ENCODE results near the gene FCHSD2.
"Not testable (repeated sequence)": the region's sequence is repeated elsewhere in the genome, so short reads cannot be mapped to it uniquely, and the experiment has no call there.

FCHSD2 gene

DNA sequence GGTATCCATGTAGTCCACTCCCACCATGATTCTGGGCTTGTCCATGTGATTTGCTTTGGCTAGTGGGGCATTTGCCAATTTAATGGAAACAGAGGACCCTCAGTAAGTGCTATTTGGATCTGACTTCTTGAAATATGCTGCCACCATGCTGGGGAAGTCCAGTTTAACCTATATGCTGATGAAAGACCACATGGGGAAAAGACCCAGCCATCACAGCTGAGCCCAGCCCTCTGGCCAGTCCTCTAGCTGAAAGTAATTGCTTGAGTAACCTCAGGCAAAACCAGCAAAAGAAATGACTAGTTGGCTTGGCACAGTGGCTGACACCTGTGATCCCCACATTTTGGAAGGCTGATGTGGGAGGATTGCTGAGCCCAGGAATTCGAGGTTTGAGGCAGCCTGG, 266.4 kb downstream of the FCHSD2 start:
- no peak for DNase-seq (ENCODE audit: low read depth, low spot score)

DNA sequence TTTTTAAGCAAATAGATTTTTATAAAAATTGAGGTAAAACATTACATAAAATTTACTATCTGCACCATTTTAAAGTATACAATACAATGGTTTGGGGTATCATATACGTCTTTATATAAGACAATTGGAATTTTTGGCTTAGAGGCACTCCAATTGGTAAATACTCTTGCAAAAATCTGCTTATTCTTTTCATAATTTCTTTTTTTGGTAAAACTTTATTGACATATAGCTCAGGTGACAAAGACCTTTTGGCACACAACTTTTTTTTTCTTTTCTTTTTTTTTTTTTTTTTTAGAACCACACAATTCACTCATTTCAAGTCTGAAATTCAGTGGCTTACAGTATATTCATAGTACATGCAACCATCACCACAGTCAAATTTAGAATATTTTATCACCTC, 270.1 kb downstream of the FCHSD2 start:
- no peak for DNase-seq (ENCODE audit: low read depth, low spot score)

- no peak for DNase-seq (ENCODE audit: low read depth, low spot score)
Measured at GRCh38 chr11:72871119-72871518, 271.0 kb downstream of the FCHSD2 start.

DNA sequence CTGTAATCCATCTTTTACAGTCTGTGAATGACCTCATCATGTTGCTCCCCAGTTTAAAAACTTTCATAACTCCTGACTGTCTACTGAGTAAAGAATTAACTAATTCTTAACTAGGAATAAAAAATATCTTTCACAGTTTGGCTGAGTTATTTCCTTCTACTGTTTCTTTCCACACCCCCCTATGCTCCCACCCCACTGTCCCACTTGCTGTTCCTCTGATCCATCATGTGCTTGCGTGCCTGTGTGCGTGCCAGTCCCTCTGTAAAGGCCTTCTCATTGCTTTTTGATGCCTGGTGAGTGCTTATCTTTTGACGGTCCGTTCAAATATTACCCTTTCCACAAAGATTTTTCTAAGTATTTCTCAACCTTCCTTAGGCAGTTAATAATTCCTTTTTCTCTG, 272.3 kb downstream of the FCHSD2 start:
- no peak for DNase-seq (ENCODE audit: low read depth, low spot score)

DNA sequence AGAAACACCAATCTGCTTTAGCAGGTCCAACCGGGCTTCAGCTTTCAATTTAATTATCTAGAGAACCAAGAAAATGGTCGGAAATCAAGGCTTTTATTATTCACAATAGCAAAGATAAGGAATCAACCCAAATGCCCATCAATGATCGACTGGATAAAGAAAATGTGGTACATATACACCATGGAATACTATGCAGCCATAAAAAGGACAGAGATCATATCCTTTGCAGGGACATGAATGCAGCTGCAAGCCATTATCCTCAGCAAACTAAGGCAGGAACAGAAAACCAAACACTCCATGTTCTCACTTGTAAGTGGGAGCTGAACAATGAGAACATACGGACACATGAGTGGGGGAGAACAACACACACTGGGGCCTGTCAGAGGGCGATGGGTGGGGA, 274.1 kb downstream of the FCHSD2 start:
- no peak for DNase-seq (ENCODE audit: low read depth, low spot score)

- no peak for DNase-seq (ENCODE audit: low read depth, low spot score)
Measured at GRCh38 chr11:72864702-72865655, 277.1 kb downstream of the FCHSD2 start.

DNA sequence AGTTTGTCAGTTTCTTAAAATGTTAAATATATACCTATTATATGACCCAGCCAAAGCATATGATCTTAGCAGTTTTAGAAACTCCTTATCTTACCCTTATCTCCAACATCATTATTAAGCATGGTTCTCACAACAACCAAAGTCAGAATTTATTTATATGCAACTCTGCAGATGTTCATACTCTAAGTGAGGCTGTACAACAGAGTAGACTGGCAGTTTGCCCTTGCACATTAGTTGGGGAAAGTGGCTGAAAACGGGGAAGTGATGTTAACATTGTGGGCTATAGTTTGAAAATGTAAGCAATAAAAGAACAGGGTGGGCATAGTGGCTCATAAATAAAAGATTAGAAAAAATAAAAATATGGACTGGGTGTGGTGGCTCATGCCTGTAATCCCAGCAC, 278.2 kb downstream of the FCHSD2 start:
- no peak for DNase-seq (ENCODE audit: low read depth, low spot score)

DNA sequence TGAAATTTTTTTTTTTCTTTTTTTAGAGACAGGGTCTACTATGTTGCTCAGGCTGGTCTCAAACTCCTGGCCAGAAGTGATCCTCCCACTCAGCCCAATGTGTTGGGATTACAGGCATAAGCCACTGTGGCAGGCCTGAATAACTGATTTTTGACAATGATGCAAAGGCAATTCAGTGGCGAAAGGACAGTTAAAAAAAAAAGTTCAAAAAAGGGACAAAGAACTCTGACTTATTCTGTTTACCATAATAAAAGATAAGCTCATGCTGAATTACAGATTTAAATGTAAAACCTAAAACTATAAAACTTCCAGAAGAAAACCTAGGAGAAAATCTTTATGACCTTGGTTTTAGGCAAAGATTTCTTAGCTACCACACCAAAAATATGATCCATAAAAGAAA, 279.0 kb downstream of the FCHSD2 start:
- DNase-seq (ENCODE audit: low read depth, low spot score): no peak

DNA sequence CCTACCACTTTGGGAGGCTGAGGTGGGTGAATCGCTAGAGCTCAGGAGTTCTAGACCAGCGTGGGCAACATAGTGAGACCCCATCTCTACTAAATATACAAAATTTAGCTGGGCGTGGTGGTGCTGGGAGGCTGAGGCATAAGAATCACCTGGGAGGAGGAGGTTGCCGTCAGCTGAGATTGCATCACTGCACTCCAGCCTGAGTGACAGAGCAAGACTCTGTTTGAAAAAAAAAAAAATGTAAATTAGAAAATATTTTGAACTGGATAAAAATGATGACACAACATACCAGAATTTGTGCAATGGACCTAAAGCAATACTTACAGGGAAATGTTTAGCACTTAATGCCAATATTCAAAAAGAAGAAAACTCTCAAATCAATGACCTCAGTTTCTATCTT, 281.5 kb downstream of the FCHSD2 start:
- no peak for DNase-seq (ENCODE audit: low read depth, low spot score)

GRCh38 chr11:72860010-72860409, 282.1 kb downstream of the FCHSD2 start:
- DNase-seq (ENCODE audit: low read depth, low spot score): no peak

GRCh38 chr11:72859126-72859525, 283.0 kb downstream of the FCHSD2 start:
- no peak for DNase-seq (ENCODE audit: low read depth, low spot score)

DNA sequence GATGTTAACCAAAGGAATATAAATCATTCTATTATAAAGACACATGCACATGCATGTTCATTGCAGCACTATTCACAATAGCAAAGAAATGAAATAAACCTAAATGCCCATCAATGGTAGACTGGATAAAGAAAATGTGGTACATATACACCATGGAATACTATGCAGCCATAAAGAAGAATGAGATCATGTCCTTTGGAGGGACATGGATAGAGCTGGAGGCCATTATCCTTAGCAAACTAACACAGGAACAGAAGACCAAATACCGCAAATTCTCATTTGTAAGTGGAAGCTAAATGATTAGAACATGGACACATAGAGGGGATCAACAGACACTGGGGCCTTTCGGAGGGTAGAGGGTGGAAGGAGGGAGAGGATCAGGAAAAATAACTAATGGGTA, 283.9 kb downstream of the FCHSD2 start:
- DNase-seq (ENCODE audit: low read depth, low spot score): not testable (repeated sequence)

GRCh38 chr11:72856551-72857345, 285.4 kb downstream of the FCHSD2 start:
- DNase-seq (ENCODE audit: low read depth, low spot score): no peak

GRCh38 chr11:72856065-72856464, 286.1 kb downstream of the FCHSD2 start:
- no peak for DNase-seq (ENCODE audit: low read depth, low spot score)

- DNase-seq (ENCODE audit: low read depth, low spot score): no peak
Measured at GRCh38 chr11:72851726-72852125, 290.4 kb downstream of the FCHSD2 start.

GRCh38 chr11:72850832-72851231, 291.3 kb downstream of the FCHSD2 start:
- DNase-seq (ENCODE audit: low read depth, low spot score): no peak

GRCh38 chr11:72848846-72849466, 293.2 kb downstream of the FCHSD2 start:
- no peak for DNase-seq (ENCODE audit: low read depth, low spot score)

GRCh38 chr11:72844356-72844755, 297.8 kb downstream of the FCHSD2 start:
- no peak for DNase-seq (ENCODE audit: low read depth, low spot score)

DNA sequence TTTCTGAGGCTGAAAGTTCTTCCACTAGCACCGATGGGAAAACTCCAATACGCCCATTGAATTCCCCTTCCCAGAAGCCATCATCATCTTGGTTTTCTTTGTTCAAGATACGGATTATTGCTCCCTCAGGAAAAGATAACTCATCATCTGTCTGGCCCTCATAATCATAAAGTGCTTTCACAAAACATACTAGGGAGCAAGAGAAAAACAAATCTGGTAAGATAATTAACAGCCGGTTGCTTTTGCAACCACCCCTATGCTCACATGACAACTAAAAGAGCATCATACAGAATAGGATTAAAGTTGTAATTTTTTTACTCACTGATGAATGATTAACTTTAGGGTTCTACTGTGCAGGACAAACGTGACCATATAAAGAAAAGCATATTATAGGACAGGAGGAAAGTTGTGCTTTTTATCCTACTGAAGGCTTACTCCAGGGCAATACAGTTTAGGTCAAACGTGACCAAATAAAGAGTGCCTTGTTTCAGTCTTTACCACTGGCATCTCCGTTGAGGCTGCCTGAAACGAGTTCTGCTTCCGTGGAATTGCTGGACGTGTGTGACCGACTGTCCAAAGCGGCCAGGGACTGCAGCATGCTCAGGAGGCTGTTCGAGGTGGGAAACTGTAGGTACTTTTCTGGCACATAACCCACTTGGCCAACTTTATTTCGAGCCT, 299.3 kb downstream of the FCHSD2 start:
- DNase-seq (ENCODE audit: low read depth, low spot score): no peak

GRCh38 chr11:72842126-72842525, 300.0 kb downstream of the FCHSD2 start:
- no peak for DNase-seq (ENCODE audit: low read depth, low spot score)

DNA sequence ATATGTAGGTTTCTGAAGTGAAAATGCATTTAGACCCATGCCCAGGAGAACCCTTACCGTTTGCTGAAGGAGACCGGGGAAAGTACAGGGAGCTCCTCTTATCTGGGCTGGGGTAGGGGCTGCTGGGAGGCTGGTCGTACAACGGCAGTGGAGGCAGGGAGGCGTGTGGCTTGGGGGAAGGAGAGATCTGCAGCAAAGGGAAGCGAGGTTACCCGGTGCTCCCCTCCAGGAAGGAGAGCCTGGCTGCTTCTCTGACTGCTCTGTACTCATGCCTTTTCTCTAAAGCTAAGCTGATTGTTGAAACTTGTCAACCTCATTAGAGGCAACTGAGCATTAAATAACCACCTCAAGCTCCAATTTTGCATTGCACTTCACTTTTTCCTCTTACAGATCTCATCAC, 300.7 kb downstream of the FCHSD2 start:
- no peak for DNase-seq (ENCODE audit: low read depth, low spot score)

DNA sequence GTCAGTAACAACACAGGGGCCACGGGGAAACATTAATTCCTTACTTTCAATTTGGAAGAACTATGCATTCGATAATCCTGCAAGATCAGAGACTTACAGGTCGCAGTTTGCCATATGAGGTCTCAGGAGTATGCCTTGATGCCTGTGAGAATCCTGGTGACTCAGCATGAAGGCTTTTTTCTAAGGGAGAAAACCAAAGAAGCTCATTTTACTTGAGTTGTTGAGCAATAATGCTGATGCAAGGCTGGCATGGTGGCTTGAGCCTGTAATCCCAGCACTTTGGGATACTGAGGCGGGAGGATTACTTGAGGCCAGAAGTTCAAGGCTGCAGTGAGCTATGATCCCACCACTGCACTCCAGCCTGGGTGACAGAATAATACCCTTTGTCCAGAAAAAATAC, 301.3 kb downstream of the FCHSD2 start:
- DNase-seq (ENCODE audit: low read depth, low spot score): no peak
